Measurements from ENCODE around the gene SSTR3.

DNA sequence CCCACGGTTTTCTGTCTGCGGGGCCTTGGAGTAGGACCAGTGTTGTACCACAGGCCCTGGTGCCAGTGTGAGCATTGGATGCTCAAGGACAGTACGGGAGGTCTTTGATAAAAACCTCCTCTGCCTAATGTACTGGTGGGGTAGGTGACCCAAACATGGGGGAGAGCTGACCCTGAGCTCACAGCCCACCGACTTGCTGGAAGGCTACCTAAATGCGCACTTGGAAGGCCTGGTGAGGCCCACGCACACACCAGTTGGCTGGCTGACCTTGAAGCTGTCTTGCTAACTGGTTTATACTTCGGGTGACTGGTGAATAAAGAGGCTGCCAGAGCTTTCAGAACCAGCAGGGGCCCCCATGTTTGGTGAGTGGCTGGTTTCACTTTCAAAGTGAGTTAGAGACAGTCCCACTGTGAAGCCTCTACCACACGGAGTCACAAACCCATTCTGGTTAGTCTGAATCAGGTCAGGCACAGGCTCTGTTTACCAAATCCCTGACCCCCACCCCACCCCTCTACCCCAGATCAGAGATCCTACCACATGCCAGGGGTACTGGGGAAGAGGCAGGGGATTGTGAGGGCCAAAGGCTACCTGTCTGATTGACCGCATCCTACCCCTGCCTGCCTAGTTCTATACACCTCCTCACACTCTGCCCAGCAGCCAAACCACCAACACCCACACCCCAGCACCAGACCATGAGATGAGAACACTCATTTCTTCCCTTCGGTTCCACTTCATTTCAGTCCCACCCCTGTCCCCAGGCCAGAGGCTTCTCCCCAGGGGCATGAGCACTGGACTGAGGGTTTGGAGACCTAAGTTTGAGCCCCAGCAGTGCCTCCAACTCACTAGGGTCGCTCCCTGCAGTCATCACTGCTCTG lies 49.8 kb downstream of the SSTR3 start:
- TF ChIP-seq CTCF (IDR thresholded peaks at IDR 0.05), result no peak
- no peak for TF ChIP-seq ZNF232 (CRISPR knock-in tag; IDR thresholded peaks at IDR 0.05)
- TF ChIP-seq TP53 (CRISPR knock-in tag; IDR thresholded peaks at IDR 0.05), result no peak
- no peak for TF ChIP-seq ZNF317 (CRISPR knock-in tag; IDR thresholded peaks at IDR 0.05; ENCODE audit: borderline replicate concordance, low read depth)
- no peak for TF ChIP-seq ZBTB43 (CRISPR knock-in tag; IDR thresholded peaks at IDR 0.05)
- TF ChIP-seq, protein P1, sequence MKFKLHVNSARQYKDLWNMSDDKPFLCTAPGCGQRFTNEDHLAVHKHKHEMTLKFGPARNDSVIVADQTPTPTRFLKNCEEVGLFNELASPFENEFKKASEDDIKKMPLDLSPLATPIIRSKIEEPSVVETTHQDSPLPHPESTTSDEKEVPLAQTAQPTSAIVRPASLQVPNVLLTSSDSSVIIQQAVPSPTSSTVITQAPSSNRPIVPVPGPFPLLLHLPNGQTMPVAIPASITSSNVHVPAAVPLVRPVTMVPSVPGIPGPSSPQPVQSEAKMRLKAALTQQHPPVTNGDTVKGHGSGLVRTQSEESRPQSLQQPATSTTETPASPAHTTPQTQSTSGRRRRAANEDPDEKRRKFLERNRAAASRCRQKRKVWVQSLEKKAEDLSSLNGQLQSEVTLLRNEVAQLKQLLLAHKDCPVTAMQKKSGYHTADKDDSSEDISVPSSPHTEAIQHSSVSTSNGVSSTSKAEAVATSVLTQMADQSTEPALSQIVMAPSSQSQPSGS (CRISPR knock-in tag; IDR thresholded peaks at IDR 0.05; ENCODE audit: borderline replicate concordance, low read depth), result no peak
- TF ChIP-seq USF2 (CRISPR knock-in tag; IDR thresholded peaks at IDR 0.05), result no peak

Measured in WTC11 (cell line).